Smooth muscle cell (in vitro differentiated cells): ENCODE data around the gene SLC37A3. TPM values are rescaled to one million over a fixed set of nuclear protein-coding genes. Genes with fewer than 3 reads are reported as not detected.
"Not testable (repeated sequence)": the region's sequence is repeated elsewhere in the genome, so short reads cannot be mapped to it uniquely, and the experiment has no call there.

ENCODE experiments used
- DNase-seq: peaks from one replicate; lab custom pipeline; 2025; ENCODE audit not compliant: unreplicated experiment; lab: John Stamatoyannopoulos, UW
- H2AFZ ChIP-seq: fragments of 200-600 bp; sonication (generic); 2 replicates; pipeline ENCODE4 v1.6.0; 2016; ENCODE audit warnings: antibody characterized with exemption, low read depth, mild to moderate bottlenecking
- H3F3A ChIP-seq: fragments of 200-600 bp; sonication (generic); 2 replicates; pipeline ENCODE4 v1.6.0; 2017; ENCODE audit warnings: antibody characterized with exemption, low read depth
- H3K27ac ChIP-seq: fragments of 200-600 bp; sonication (generic); 2 replicates; pipeline ENCODE4 v1.5.1; 2016; ENCODE audit warnings: low read depth, mild to moderate bottlenecking
- H3K27me3 ChIP-seq: fragments of 200-600 bp; sonication (generic); 2 replicates; pipeline ENCODE4 v1.6.1; 2016; ENCODE audit warnings: low read depth, mild to moderate bottlenecking
- H3K36me3 ChIP-seq: fragments of 200-600 bp; sonication (generic); 2 replicates; pipeline ENCODE4 v1.5.1; 2016; ENCODE audit warnings: low read depth
- H3K4me1 ChIP-seq: fragments of 200-600 bp; sonication (generic); 2 replicates; pipeline ENCODE4 v1.5.1; 2016; ENCODE audit warnings: low read depth
- H3K4me2 ChIP-seq: fragments of 200-600 bp; sonication (generic); 2 replicates; pipeline ENCODE4 v1.6.0; 2016; ENCODE audit warnings: mild to moderate bottlenecking
- H3K4me3 ChIP-seq: fragments of 200-600 bp; sonication (generic); 2 replicates; pipeline ENCODE4 v1.5.1; 2016; ENCODE audit warnings: mild to moderate bottlenecking
- H3K79me2 ChIP-seq: fragments of 200-600 bp; sonication (generic); 2 replicates; pipeline ENCODE4 v1.6.0; 2016; ENCODE audit warnings: low read depth, mild to moderate bottlenecking
- H3K9ac ChIP-seq: fragments of 200-600 bp; sonication (generic); 2 replicates; pipeline ENCODE4 v1.6.0; 2016; ENCODE audit warnings: low read depth
- H3K9me3 ChIP-seq: fragments of 200-600 bp; sonication (generic); replicated peaks from 2 replicates; pipeline ENCODE4 v1.5.1; 2016; ENCODE audit warnings: low read depth
- H4K20me1 ChIP-seq: fragments of 200-600 bp; sonication (generic); 2 replicates; pipeline ENCODE4 v1.6.0; 2016; ENCODE audit warnings: low read depth
- CTCF ChIP-seq: fragments of 200-600 bp; sonication (generic); IDR thresholded peaks from 2 replicates; pipeline ENCODE4 v1.5.1; 2017; ENCODE audit warnings: borderline replicate concordance, mild to moderate bottlenecking, antibody characterized with exemption; ENCODE audit not compliant: insufficient read depth, poor library complexity, severe bottlenecking
- WGBS: methylation state at CpG from one replicate; pipeline ENCODE4 v1.1.7; 2016; ENCODE audit warnings: low lambda C conversion rate; 5-methylcytosine and 5-hydroxymethylcytosine counted together
- polyA plus RNA-seq: library from polyadenylated mRNA; unstranded; fragments of >200 nt; fragmentation: Nextera tagmentation; extraction: Ambion mirVana; gene quantifications from 2 replicates; pipeline ENCODE4 v1.2.1, GENCODE V29; 2016
- total RNA-seq: library from RNA; depleted of rRNA; stranded (reverse); fragments of >200 nt; gene quantifications from 2 replicates; pipeline ENCODE4 v1.2.3, GENCODE V29; 2014

SLC37A3 gene
- total and polyA plus RNA-seq, 2 experiments from 2014 or later = 42.8 to 54.2 TPM

DNA sequence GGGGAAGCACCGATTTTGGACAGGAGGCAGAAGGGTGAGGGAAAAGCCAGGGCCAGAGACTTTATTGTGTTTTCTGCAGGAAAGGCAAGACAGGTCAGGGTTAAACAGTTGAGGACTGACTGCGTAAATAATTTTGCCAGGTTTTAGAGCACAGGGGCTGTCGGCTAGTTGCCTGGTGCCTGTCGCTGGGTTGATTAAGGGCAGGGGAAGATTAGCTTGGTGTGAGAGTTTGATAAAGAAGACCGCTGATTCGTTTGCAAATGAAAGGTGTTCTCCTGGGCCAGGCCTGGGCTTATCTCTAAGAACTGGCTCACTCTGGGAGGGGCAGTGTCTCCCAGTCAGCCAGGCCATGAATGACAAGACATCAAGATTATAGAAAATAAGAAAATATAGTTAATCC is 75.6 kb downstream of the SLC37A3 start:
- peaks cover 6% of the 10 kb centered on the region for H4K20me1 ChIP-seq
- H3K9me3 ChIP-seq = no peaks in the 10 kb centered on the region
- H2AFZ ChIP-seq = no peak overlapping the region
- H3K4me3 ChIP-seq = no peak overlapping the region
- H3K27ac ChIP-seq = no peak overlapping the region
- 51% methylated on average over 6 of the region's 6 CpGs for WGBS
- H3K36me3 ChIP-seq = no peaks in the 10 kb centered on the region
- no peak overlapping the region for H3K9ac ChIP-seq
- H3K4me1 ChIP-seq = peaks cover 15% of the 10 kb centered on the region
- TF ChIP-seq CTCF = no peak
- H3F3A ChIP-seq = no peaks in the 10 kb centered on the region
- no peaks in the 10 kb centered on the region for H3K79me2 ChIP-seq
- no peak overlapping the region for H3K4me2 ChIP-seq
- no peak for DNase-seq
- no peaks in the 10 kb centered on the region for H3K27me3 ChIP-seq

- not testable (repeated sequence) for H3K9me3 ChIP-seq, H3K9ac ChIP-seq, H3K79me2 ChIP-seq, H3K36me3 ChIP-seq, H3K27me3 ChIP-seq, H2AFZ ChIP-seq, H4K20me1 ChIP-seq, H3K27ac ChIP-seq, DNase-seq, H3K4me2 ChIP-seq, H3F3A ChIP-seq, H3K4me3 ChIP-seq
- 53% methylated on average over 4 of the region's 4 CpGs for WGBS
- peaks cover 13% of the 10 kb centered on the region for H3K4me1 ChIP-seq
Measured at GRCh38 chr7:140320078-140320477, 78.3 kb downstream of the SLC37A3 start.

DNA sequence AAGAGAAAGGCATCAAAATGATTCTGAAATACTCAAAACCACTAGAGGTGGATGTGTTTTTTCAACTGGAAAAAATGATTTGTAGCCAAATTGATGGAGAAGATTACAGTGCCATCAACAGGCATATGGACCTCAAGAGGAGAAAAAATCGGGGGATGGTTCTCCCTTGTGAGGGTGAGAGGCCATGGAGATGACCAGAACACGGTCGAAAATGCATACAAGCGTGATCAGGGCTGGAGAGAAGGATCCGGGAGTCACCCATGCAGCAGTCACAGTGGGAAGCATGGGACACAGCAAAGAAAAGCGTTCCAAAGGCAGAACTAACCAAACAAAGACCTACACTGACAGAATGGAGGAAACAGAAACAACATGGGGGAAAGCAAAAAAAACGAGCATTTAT is 80.3 kb downstream of the SLC37A3 start:
- Histone ChIP-seq H3K4me2 (no peak overlapping the region), H3K4me3 (no peak overlapping the region), H3K36me3 (no peaks in the 10 kb centered on the region), H3K27ac (no peak overlapping the region), H3F3A (no peaks in the 10 kb centered on the region), H3K4me1 (peaks cover 13% of the 10 kb centered on the region), H4K20me1 (no peaks in the 10 kb centered on the region), H3K27me3 (no peaks in the 10 kb centered on the region), H3K9ac (no peak overlapping the region), H2AFZ (no peak overlapping the region), H3K9me3 (no peaks in the 10 kb centered on the region), H3K79me2 (no peaks in the 10 kb centered on the region)
- 97% methylated on average over 7 of the region's 7 CpGs for WGBS
- DNase-seq = no peak
- TF ChIP-seq CTCF = no peak

DNA sequence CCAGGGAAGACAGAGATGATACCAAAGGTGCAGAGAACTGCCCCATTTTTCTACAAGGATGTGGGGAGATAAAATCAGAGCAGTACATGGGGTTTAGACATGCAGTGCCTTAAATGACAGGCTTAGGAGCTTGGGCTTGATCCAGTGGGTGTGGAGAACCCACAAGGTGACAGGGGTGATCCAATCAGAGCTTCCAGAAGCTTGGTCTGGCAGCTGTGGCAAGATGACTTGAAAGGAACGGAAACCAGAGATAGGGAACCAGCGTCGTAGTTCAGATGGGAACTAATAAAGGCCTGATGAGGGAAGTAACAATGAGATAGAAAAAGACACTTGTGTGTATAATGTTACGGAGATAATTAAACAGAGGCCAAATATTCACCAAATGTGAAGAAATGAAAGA is 80.7 kb downstream of the SLC37A3 start:
- WGBS = 86% methylated on average over 4 of the region's 4 CpGs

More for the DNA sequence above, 80.7 kb downstream of the SLC37A3 start:
- no peaks in the 10 kb centered on the region for H3K27me3 ChIP-seq
- no peaks in the 10 kb centered on the region for H3K36me3 ChIP-seq
- DNase-seq = no peak
- no peaks in the 10 kb centered on the region for H4K20me1 ChIP-seq
- H3K27ac ChIP-seq = no peak overlapping the region
- H3K79me2 ChIP-seq = no peaks in the 10 kb centered on the region
- H3K4me1 ChIP-seq = peaks cover 9% of the 10 kb centered on the region
- H2AFZ ChIP-seq = no peak overlapping the region
- H3F3A ChIP-seq = no peaks in the 10 kb centered on the region
- no peaks in the 10 kb centered on the region for H3K9me3 ChIP-seq
- H3K4me3 ChIP-seq = no peak overlapping the region
- no peak overlapping the region for H3K9ac ChIP-seq
- no peak overlapping the region for H3K4me2 ChIP-seq
- no peak for TF ChIP-seq CTCF
